NCI-H524 treated with DMSO at 0.1 percent for 48 hours (cell line): ENCODE data around the gene EEF2KMT.

Source experiments
- DNase-seq: peaks from one replicate; lab custom pipeline; 2025; lab: John Stamatoyannopoulos, UW

Gene EEF2KMT

GRCh38 chr16:5041600-5042133, 55.9 kb downstream of the EEF2KMT start:
- DNase-seq, result no peak

DNA sequence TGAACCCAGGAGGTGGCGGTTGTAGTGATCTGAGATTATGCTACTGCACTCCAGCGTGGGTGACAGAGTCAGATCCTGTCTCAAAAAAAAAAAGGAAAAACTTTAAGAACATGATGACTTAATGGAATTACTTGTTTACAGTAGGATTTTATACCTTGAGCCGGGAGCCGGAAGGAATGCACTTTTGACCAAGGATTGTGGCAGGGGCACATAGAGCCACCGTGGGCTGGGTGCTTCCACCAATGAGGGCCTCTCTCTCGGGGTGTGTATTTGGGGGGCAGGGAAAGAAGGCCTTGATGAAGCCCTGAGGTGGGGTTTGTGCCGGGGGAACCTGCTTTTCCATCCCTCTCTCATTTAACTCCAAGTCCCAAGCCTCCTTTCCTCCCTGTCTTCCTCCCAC, 57.1 kb downstream of the EEF2KMT start:
- no peak for DNase-seq

DNA sequence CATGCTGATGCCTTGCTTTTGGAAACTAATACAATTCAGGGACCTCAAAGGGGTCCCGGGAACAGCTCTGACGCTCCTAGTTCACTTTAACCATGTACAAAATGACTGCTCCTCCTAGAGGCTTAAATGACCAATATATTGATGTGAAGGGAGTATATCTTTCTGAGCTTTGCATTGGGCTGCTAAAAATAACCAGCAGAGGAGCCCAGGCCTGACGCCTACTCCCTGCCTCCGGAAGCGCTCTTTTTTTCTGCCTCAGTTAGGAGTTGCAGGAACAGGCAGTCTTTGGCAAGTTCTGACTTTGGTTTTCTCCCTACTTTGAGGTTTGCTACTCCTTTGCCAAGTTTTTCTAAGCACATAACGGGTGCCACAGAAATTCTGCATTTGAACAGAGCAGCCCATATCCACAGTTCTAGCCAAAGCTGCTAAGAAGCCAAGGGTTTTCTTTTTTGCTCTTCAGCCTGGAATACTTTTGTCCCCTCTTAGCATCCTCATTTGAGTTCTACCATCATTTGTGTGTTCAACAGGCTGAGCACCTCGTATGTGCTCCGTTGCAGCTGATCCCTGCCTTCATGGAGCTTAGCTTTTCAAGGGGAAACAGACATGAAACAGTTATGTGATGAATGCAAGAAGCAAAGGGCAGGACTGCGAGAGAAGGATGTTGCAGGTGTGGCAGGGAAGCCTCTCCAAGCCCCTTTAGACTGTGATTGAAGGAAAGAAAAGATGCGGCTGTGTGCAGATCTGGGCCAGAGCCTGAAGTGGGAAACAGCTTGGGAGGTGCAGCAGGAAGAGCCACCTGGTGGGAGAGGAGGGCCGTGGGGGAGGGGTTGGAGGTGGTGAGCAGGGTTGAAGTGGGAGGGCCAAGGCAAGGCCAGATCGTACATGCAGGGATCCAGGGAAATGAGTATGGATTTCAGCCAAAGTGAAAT, 61.1 kb downstream of the EEF2KMT start:
- no peak for DNase-seq

DNA sequence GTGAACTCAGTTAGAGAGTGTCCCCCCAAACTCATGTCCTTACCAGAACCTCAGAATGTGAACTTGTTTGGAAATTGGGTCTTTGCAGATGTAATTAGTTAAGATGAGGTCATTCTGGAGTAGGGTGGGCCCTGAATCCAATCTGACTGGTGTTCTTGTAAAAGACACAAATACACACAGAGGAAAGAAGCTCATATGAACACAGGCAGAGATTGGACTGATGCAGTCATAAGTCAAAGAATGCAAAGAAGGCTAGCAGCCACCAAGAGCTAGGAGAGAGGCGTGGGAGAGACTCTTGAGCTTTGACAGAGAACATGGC, 61.7 kb downstream of the EEF2KMT start:
- DNase-seq, result no peak
